ENCODE data around the gene KCTD20. TPM values are rescaled to one million over a fixed set of nuclear protein-coding genes. Genes with fewer than 3 reads are reported as not detected.

Gene KCTD20
- total RNA-seq (54.3 and 56.3 TPM in 2 replicates), polyA plus RNA-seq (21.4 and 27.4 TPM in 2 replicates)

DNA sequence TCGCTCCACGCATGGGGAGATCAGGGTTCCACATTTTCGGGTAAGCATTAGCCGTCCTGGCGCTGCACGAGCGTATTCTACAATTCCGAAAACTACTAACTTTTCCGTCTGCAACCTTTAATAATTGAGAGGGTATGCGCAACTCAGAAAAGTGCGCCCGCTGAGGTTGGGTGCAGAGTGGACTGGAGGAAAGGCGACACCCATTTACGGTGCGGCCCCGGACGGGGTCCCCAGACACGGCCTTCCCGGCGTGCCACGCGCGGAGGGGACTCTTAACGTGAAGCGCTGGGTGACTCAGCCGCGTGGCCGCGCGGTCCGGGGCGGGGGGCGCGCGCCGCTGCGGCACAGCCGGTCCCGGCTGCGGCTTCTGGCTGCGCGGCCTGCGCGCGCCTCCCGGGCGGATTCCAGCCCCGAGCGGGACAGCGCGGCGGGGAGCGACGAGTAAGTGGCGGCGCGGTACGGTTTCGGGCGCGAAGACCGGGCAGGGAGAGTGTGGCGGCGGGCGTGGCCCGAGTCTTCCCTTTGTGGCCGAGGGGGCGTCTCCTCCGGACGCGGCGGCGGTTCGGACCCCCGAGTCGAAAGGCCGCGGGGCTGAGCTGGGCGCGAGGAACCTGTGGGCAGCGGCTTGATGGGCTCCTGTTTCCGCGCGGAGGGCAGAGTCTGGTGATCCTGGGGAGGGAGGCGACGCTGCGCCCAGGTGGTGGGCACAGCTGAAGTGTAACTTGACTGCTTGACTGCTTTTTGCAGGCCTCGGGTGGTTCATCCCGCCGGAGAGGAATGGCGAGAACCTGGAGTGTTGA, at the start of gene KCTD20, which contains the start of gene PXT1:
Gene KCTD20 (plus strand): TSS at position 330 of the 800 bp plus-strand sequence. CDS start 27,098 bp downstream, outside the sequence.
Gene PXT1 (minus strand): TSS at position 184 of the 800 bp plus-strand sequence. CDS start 16,772 bp downstream, outside the sequence.
- peak within 1 kb of the TSS; percentile 95 for H2AFZ ChIP-seq
- peak within 1 kb of the TSS; percentile 99 for H3K27ac ChIP-seq
- H3K9me3 ChIP-seq (ENCODE audit: low read depth): no peaks in the 10 kb centered on the region
- TF ChIP-seq, protein P1, sequence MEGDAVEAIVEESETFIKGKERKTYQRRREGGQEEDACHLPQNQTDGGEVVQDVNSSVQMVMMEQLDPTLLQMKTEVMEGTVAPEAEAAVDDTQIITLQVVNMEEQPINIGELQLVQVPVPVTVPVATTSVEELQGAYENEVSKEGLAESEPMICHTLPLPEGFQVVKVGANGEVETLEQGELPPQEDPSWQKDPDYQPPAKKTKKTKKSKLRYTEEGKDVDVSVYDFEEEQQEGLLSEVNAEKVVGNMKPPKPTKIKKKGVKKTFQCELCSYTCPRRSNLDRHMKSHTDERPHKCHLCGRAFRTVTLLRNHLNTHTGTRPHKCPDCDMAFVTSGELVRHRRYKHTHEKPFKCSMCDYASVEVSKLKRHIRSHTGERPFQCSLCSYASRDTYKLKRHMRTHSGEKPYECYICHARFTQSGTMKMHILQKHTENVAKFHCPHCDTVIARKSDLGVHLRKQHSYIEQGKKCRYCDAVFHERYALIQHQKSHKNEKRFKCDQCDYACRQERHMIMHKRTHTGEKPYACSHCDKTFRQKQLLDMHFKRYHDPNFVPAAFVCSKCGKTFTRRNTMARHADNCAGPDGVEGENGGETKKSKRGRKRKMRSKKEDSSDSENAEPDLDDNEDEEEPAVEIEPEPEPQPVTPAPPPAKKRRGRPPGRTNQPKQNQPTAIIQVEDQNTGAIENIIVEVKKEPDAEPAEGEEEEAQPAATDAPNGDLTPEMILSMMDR (IDR thresholded peaks at IDR 0.05; ENCODE audit: poor library complexity): no peak
- TF ChIP-seq EZH2 (IDR thresholded peaks at IDR 0.05; ENCODE audit: borderline replicate concordance): no peak
- TF ChIP-seq EZH2phosphoT487 (IDR thresholded peaks at IDR 0.05; ENCODE audit: low read depth, severe bottlenecking, unreplicated experiment): no peak
- H3K9me2 ChIP-seq (replicated peaks; ENCODE audit: insufficient read depth): no peaks in the 10 kb centered on the region
- peak within 1 kb of the TSS; percentile 72 for H3K4me2 ChIP-seq
- peaks cover 31% of the 10 kb centered on the region for H3K4me1 ChIP-seq (ENCODE audit: insufficient read depth)
- peak within 1 kb of the TSS; percentile 90 for H3K4me3 ChIP-seq
- 1% methylated on average over 83 of the region's 91 CpGs for WGBS (ENCODE audit: low lambda C conversion rate, missing lambda C conversion rate)
- H3K36me3 ChIP-seq (replicated peaks; ENCODE audit: insufficient read depth, low read depth): no peaks in the 10 kb centered on the region
- no peaks in the 10 kb centered on the region for H3K27me3 ChIP-seq
- peak; percentile 96 for DNase-seq (ENCODE audit: low spot score)
- H3K79me2 ChIP-seq: peaks cover 48% of the 10 kb centered on the region
- no peaks in the 10 kb centered on the region for H4K20me1 ChIP-seq (ENCODE audit: insufficient read depth, poor library complexity, severe bottlenecking)

DNA sequence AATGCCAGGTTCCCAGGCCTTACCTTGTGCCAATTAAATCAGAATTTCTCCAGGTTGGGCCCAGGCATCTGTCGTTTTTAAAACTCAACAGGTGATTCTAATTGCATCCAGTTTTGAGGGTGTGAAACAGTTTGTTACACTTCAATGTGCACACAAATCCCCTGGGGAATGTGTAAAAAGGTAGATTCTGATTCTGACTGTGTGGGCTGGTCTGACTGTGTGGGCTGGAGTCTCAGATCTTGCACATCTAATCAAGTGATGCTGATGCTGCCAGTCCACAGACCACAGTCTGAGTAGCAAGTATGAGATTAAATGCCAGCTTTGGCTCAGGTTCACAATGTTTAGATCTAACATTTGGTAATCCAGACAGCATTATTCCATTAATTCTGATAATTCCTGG, 42.8 kb upstream of the KCTD20 start:
- DNase-seq (ENCODE audit: low spot score): no peak
- Histone ChIP-seq H3K9me3 (ENCODE audit: low read depth) (no peaks in the 10 kb centered on the region), H3K36me3 (replicated peaks; ENCODE audit: insufficient read depth, low read depth) (no peaks in the 10 kb centered on the region), H3K4me2 (no peak overlapping the region), H3K27me3 (no peaks in the 10 kb centered on the region), H4K20me1 (ENCODE audit: insufficient read depth, poor library complexity, severe bottlenecking) (no peaks in the 10 kb centered on the region), H3K9me2 (replicated peaks; ENCODE audit: insufficient read depth) (no peaks in the 10 kb centered on the region), H3K4me1 (ENCODE audit: insufficient read depth) (no peaks in the 10 kb centered on the region), H2AFZ (no peak overlapping the region), H3K4me3 (no peak overlapping the region), H3K27ac (no peak overlapping the region), H3K79me2 (no peaks in the 10 kb centered on the region)
- WGBS (ENCODE audit: low lambda C conversion rate, missing lambda C conversion rate): 80% methylated on average over 1 of the region's 1 CpG
- TF ChIP-seq, protein P1 (IDR thresholded peaks at IDR 0.05; ENCODE audit: poor library complexity): no peak
- TF ChIP-seq EZH2 (IDR thresholded peaks at IDR 0.05; ENCODE audit: borderline replicate concordance): no peak
- TF ChIP-seq EZH2phosphoT487 (IDR thresholded peaks at IDR 0.05; ENCODE audit: low read depth, severe bottlenecking, unreplicated experiment): no peak

DNA sequence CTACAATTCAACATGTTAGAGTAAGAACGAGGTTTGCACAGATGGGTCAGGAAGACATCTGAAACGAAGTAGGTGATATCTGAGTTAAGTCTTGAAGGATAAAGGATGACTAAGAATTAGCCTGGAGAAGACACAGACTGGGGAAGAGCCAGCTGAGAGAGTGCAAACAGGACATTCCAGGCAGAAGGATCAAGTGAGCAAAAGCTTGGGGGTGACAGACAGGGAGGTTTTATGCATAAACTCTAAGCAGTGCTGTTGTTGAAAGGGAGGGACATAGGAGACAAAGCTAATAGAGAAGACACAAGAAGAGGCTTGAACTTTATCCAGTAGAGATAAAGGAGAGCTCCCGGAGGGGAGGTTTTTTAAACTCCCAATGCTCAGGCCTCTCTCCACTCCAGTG, 40.3 kb upstream of the KCTD20 start:
- Histone ChIP-seq H3K9me2 (replicated peaks; ENCODE audit: insufficient read depth) (no peaks in the 10 kb centered on the region), H2AFZ (no peak overlapping the region), H3K4me2 (no peak overlapping the region), H3K27ac (no peak overlapping the region), H3K79me2 (no peaks in the 10 kb centered on the region), H3K9me3 (ENCODE audit: low read depth) (no peaks in the 10 kb centered on the region), H3K36me3 (replicated peaks; ENCODE audit: insufficient read depth, low read depth) (no peaks in the 10 kb centered on the region), H3K27me3 (no peaks in the 10 kb centered on the region), H3K4me1 (ENCODE audit: insufficient read depth) (no peaks in the 10 kb centered on the region), H3K4me3 (no peak overlapping the region), H4K20me1 (ENCODE audit: insufficient read depth, poor library complexity, severe bottlenecking) (no peaks in the 10 kb centered on the region)
- WGBS (ENCODE audit: low lambda C conversion rate, missing lambda C conversion rate): 45% methylated on average over 3 of the region's 3 CpGs
- DNase-seq (ENCODE audit: low spot score): no peak
- TF ChIP-seq EZH2 (IDR thresholded peaks at IDR 0.05; ENCODE audit: borderline replicate concordance): no peak
- TF ChIP-seq EZH2phosphoT487 (IDR thresholded peaks at IDR 0.05; ENCODE audit: low read depth, severe bottlenecking, unreplicated experiment): no peak
- TF ChIP-seq, protein P1 (IDR thresholded peaks at IDR 0.05; ENCODE audit: poor library complexity): no peak
